Natural killer cell (primary cell): ENCODE data around the gene ING5. TPM values are rescaled to one million over a fixed set of nuclear protein-coding genes. Genes with fewer than 3 reads are reported as not detected.

ENCODE experiments used
- ATAC-seq, 3 donors: fragments of 150-1000 bp in 2 of 3; fragments of 200-7000 bp in 1 of 3; cut with Tn5 transposase; 1 replicate in 1 of 3; 2 replicates in 2 of 3; pipeline ENCODE4 v1.10.0; 2021; ENCODE audit warnings: mild to moderate bottlenecking in 2 of 3, moderate library complexity in 2 of 3
- DNase-seq, 2 donors: peaks; one replicate each; pipeline versions ENCODE4 v3.0.0 to v3.0.0-alpha.2; 2013 to 2021; ENCODE audit warnings: mixed read lengths in 1 of 2
- H3K27ac ChIP-seq: one replicate; pipeline ENCODE4 v1.5.1; 2013; ENCODE audit warnings: mild to moderate bottlenecking, low read length
- H3K27me3 ChIP-seq: one replicate; pipeline ENCODE4 v1.6.1; 2013; ENCODE audit warnings: low read length; ENCODE audit not compliant: control insufficient read depth, insufficient read depth
- H3K36me3 ChIP-seq: one replicate; pipeline ENCODE4 v1.6.1; 2013; ENCODE audit warnings: low read length; ENCODE audit not compliant: control insufficient read depth, insufficient read depth
- H3K4me1 ChIP-seq: one replicate; pipeline ENCODE4 v1.6.1; 2013; ENCODE audit warnings: low read length; ENCODE audit not compliant: control insufficient read depth, insufficient read depth
- H3K4me3 ChIP-seq: one replicate; pipeline ENCODE4 v1.5.1; 2013; ENCODE audit warnings: low read length
- H3K9me3 ChIP-seq: one replicate; pipeline ENCODE4 v1.6.1; 2013; ENCODE audit warnings: low read length; ENCODE audit not compliant: control insufficient read depth, insufficient read depth
- H3K27ac Mint-ChIP-seq, 2 donors: one replicate each; pipeline ENCODE4 v1.8.0; 2022; ENCODE audit warnings: mild to moderate bottlenecking in 2 of 2, mixed read lengths in 2 of 2, moderate library complexity in 1 of 2
- H3K27me3 Mint-ChIP-seq, 2 donors: one replicate each; pipeline ENCODE4 v1.8.0; 2022; ENCODE audit warnings: low read depth in 2 of 2, mixed read lengths in 2 of 2
- H3K36me3 Mint-ChIP-seq: one replicate; pipeline ENCODE4 v1.8.0; 2022; ENCODE audit warnings: mixed read lengths
- H3K4me1 Mint-ChIP-seq, 2 donors: one replicate each; pipeline ENCODE4 v1.8.0; 2022; ENCODE audit warnings: mixed read lengths in 2 of 2
- H3K4me3 Mint-ChIP-seq: one replicate; pipeline ENCODE4 v1.8.0; 2022; ENCODE audit warnings: mild to moderate bottlenecking, moderate library complexity, mixed read lengths
- H3K9me3 Mint-ChIP-seq, 2 donors: one replicate each; pipeline ENCODE4 v1.8.0; 2022; ENCODE audit warnings: mixed read lengths in 2 of 2
- CTCF ChIP-seq: fragments of 200-600 bp; IDR thresholded peaks from one replicate; pipeline ENCODE4 v1.8.0; 2022; ENCODE audit warnings: antibody characterized with exemption
- WGBS: methylation state at CpG from one replicate; pipeline ENCODE4 v1.1.7; 2013; ENCODE audit warnings: missing lambda C conversion rate; ENCODE audit not compliant: insufficient coverage; 5-methylcytosine and 5-hydroxymethylcytosine counted together
- intact Hi-C: fragments of 100-400 bp; cut with micrococcal nuclease; formaldehyde crosslinking; loops from one replicate; pipeline ENCODE4 v1.14.2; 2022
- total RNA-seq, 4 donors: library from RNA; stranded (reverse); fragments of 120-200 nt in 1 of 4; gene quantifications; one replicate each; pipeline versions ENCODE4 v1.2.3 to v1.2.4, GENCODE V29; 2013 to 2022

Gene ING5
- total RNA-seq, 3 donors from 2014 or later (not counting 1 experiment from before 2014, with no cell fraction given): 25.6 to 40.9 (median 34.7) TPM

DNA sequence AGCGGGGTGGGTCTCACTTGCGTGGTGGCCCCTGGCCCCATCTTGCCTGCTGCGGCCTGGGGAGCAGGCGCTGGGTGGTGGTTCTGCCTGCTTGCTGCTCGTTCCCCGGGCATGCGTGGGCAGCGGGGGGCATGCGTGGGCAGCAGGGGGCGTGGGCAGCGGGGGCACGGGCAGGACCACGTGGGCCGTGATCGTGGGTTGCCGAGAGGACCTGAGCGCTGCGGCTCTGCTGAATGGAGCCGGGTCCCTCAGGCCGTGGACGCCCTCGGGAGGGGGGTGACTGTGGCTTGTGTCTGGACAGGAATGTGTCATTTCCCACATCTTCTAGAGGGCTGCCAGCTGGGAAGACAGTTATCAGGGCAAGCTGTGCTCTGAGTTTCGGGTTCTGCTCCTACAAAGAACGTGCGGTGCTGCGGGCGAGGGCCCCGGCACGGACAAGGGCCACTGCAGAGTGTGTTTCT lies 66.4 kb downstream of the ING5 start:
- Histone ChIP-seq H3K27me3 (peaks cover 6% of the 10 kb centered on the region), H3K4me3 (no peak overlapping the region), H3K36me3 (no peaks in the 10 kb centered on the region), H3K27ac (no peak overlapping the region), H3K9me3 (no peaks in the 10 kb centered on the region), H3K4me1 (peaks cover 24% of the 10 kb centered on the region)
- H3K4me1 Mint-ChIP-seq: peaks cover 10 to 21% of the 10 kb centered on the region in 2 donors
- WGBS: 92% methylated on average over 29 of the region's 29 CpGs
- H3K27ac Mint-ChIP-seq: no peak overlapping the region
- H3K36me3 Mint-ChIP-seq: no peaks in the 10 kb centered on the region
- H3K9me3 Mint-ChIP-seq: no peaks in the 10 kb centered on the region
- H3K4me3 Mint-ChIP-seq: no peak overlapping the region
- ATAC-seq (no peak), DNase-seq (no peak)
- intact Hi-C loops: no loop called here
- no peak for TF ChIP-seq CTCF
- peaks cover 8 to 19% of the 10 kb centered on the region in 2 donors for H3K27me3 Mint-ChIP-seq

- peaks cover 6 to 15% of the 10 kb centered on the region in 2 donors for H3K4me1 Mint-ChIP-seq
- intact Hi-C loops: no loop called here
- Histone ChIP-seq H3K27me3 (peaks cover 6% of the 10 kb centered on the region), H3K4me3 (no peak overlapping the region), H3K4me1 (peaks cover 18% of the 10 kb centered on the region), H3K9me3 (no peaks in the 10 kb centered on the region), H3K27ac (no peak overlapping the region), H3K36me3 (no peaks in the 10 kb centered on the region)
- no peaks in the 10 kb centered on the region for H3K9me3 Mint-ChIP-seq
- H3K36me3 Mint-ChIP-seq: no peaks in the 10 kb centered on the region
- H3K27me3 Mint-ChIP-seq: peaks cover 8 to 19% of the 10 kb centered on the region in 2 donors
- DNase-seq (no peak), ATAC-seq (no peak)
- H3K4me3 Mint-ChIP-seq: no peak overlapping the region
- 95% methylated on average over 11 of the region's 11 CpGs for WGBS
- no peak overlapping the region for H3K27ac Mint-ChIP-seq
- no peak for TF ChIP-seq CTCF
Measured at GRCh38 chr2:241768850-241769249, 67.0 kb downstream of the ING5 start.

- no peak for TF ChIP-seq CTCF
- DNase-seq (no peak), ATAC-seq (no peak)
- no peak overlapping the region for H3K4me3 ChIP-seq
- Mint-ChIP-seq H3K4me3 (no peak overlapping the region), H3K36me3 (no peaks in the 10 kb centered on the region), H3K9me3 (no peaks in the 10 kb centered on the region), H3K4me1 (peaks cover 0 to 5% of the 10 kb centered on the region in 2 donors), H3K27me3 (peaks cover 8 to 20% of the 10 kb centered on the region in 2 donors), H3K27ac (no peak overlapping the region)
- H3K36me3 ChIP-seq: no peaks in the 10 kb centered on the region
- intact Hi-C loops: no loop called here
- 88% methylated on average over 13 of the region's 13 CpGs for WGBS
- H3K4me1 ChIP-seq: peaks cover 9% of the 10 kb centered on the region
- peaks cover 4% of the 10 kb centered on the region for H3K27me3 ChIP-seq
- H3K27ac ChIP-seq: no peak overlapping the region
- no peaks in the 10 kb centered on the region for H3K9me3 ChIP-seq
Measured at GRCh38 chr2:241769819-241770184, 68.0 kb downstream of the ING5 start.
